ENCODE measurements around the gene FCHSD1. TPM values are rescaled to one million over a fixed set of nuclear protein-coding genes. Genes with fewer than 3 reads are reported as not detected.

The FCHSD1 gene
- total RNA-seq, 2 experiments from 2014 or later: 69.8 to 71.8 TPM

DNA sequence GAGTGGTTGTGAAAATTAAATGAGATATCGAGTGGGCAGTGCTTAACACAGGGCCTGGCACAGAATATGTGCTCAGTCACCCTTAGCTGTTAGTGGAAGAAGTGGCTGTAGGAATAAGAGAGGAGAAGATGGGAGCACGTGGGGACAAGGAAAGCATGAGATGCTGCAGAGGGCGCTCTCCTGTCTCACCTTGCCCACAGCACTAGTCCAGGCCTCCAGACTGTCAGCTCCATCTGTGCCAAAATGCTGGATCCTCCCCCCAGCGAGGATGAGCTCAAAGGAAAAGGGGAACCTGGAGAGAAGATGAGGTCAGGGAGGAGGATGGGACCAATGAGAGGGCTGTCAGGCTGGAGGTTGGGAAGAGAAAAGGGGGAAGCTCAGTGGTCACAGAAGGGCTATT, 18.3 kb upstream of the FCHSD1 start:
- Mint-ChIP-seq H3K4me1 (peaks cover 5% of the 10 kb centered on the region), H3K27me3 (no peaks in the 10 kb centered on the region), H3K27ac (no peak overlapping the region), H3K4me3 (no peak overlapping the region), H3K9me3 (no peaks in the 10 kb centered on the region), H3K36me3 (ENCODE audit: low read depth) (no peaks in the 10 kb centered on the region)
- ChIA-PET POLR2A (interaction anchor here (1.2 to 3.1 kb wide), 3 partner anchors 14 to 272 kb away, joined by 3 to 13 read pairs (median 3); partner anchors contain the start of gene ARAP3), CTCF (interaction anchor here (0.7 to 12.1 kb wide), 10 partner anchors 10 to 291 kb away, joined by 3 to 67 read pairs (median 4); partner anchors contain the start of gene DELE1)
- no peak for DNase-seq

DNA sequence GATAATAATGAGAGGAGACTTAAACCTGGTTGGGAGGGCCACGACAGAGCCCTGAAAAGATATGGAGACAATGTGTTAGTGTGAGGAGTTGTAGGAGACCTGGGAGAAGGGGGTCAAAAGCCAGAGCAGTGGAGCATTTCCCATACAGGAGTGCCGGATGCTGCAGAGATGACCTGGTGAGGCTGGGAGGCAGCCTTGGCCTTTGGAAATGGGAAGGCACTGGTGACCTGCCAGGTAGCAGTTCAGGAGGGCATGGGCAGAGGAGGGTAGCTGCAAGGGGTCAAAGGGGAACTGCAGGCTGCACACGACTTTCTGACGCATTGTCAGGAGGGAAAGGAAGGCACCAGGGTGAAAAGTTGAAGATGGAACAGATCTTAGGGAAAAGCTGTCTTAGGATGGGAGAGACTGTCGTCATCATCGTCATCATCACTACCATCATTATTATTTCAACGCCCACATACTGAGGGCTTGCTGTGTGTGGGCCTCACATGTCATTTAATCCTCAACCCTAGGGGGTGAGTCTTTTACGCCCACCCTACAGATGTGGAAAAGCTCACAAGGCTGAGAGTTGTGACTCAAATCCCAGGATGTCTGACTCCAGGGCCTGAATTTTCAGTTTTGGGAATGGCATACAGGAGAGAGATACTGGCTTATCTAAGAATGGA, 17.5 kb upstream of the FCHSD1 start:
- no peaks in the 10 kb centered on the region for H3K9me3 Mint-ChIP-seq
- POLR2A ChIA-PET: interaction anchor here (1.2 to 3.1 kb wide), 3 partner anchors 14 to 272 kb away, joined by 3 to 13 read pairs (median 3); partner anchors contain the start of gene ARAP3
- CTCF ChIA-PET: interaction anchor here (0.8 to 12.1 kb wide), 9 partner anchors 10 to 292 kb away, joined by 3 to 67 read pairs (median 4); partner anchors contain the start of gene DELE1
- no peak overlapping the region for H3K4me3 Mint-ChIP-seq
- no peaks in the 10 kb centered on the region for H3K27me3 Mint-ChIP-seq
- H3K4me1 Mint-ChIP-seq: peaks cover 5% of the 10 kb centered on the region
- no peak for DNase-seq
- H3K36me3 Mint-ChIP-seq (ENCODE audit: low read depth): no peaks in the 10 kb centered on the region
- no peak overlapping the region for H3K27ac Mint-ChIP-seq

DNA sequence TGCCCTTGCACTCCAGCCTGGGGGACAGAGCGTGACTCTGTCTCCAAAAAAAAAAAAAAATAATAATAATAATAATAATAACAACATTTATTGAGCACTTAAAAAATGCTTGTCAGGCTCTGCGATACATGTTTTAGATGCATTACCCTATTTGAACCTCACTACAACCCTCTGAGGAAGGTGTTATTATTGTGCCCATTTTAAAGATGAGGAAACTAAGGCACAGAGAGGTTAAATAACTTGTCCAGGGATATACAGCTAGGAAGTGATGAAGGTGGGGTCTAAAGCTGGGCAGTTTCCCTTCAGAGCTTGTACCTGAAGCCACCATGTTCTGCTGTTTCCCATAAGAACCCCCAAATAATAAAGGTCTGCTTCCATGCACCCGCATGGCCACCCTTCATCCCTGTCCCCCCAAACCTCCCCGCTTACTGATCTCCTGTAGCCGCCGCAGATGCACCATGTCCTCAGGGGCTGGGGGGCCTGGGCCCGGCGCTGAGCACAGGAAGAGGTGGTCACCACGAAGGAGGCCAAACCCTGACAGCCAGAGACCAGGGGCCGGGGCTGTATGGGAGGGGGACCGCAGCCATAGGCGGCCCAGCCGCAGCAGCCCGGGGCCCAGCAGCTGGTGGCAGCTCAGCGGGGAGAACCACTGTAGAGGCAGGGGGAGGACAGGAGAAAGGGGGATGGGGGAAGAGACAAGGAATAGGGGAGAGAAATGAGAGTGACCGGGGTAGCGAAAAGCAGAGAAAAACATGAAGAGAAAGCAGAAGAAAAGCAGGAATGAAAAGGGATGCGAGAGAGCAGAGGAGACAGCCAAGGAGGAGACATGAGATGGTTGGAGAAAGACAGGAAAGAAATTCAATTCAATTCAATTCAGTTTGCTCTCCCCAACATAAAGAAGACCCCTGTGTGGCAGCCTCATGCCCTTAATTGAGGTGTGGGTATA, 15.1 kb upstream of the FCHSD1 start:
- H3K4me3 Mint-ChIP-seq: no peak overlapping the region
- H3K4me1 Mint-ChIP-seq: peaks cover 5% of the 10 kb centered on the region
- DNase-seq: no peak
- no peak overlapping the region for H3K27ac Mint-ChIP-seq
- H3K9me3 Mint-ChIP-seq: no peaks in the 10 kb centered on the region
- no peaks in the 10 kb centered on the region for H3K27me3 Mint-ChIP-seq
- no peaks in the 10 kb centered on the region for H3K36me3 Mint-ChIP-seq (ENCODE audit: low read depth)
- ChIA-PET POLR2A (interaction anchor here (0.7 to 1.4 kb wide), 3 partner anchors 9 to 295 kb away, joined by 3 to 4 read pairs (median 3); no protein-coding TSS in a partner anchor), CTCF (interaction anchor here (0.7 to 12.1 kb wide), 7 partner anchors 26 to 295 kb away, joined by 3 to 67 read pairs (median 4); partner anchors contain the start of gene PCDH1)

DNA sequence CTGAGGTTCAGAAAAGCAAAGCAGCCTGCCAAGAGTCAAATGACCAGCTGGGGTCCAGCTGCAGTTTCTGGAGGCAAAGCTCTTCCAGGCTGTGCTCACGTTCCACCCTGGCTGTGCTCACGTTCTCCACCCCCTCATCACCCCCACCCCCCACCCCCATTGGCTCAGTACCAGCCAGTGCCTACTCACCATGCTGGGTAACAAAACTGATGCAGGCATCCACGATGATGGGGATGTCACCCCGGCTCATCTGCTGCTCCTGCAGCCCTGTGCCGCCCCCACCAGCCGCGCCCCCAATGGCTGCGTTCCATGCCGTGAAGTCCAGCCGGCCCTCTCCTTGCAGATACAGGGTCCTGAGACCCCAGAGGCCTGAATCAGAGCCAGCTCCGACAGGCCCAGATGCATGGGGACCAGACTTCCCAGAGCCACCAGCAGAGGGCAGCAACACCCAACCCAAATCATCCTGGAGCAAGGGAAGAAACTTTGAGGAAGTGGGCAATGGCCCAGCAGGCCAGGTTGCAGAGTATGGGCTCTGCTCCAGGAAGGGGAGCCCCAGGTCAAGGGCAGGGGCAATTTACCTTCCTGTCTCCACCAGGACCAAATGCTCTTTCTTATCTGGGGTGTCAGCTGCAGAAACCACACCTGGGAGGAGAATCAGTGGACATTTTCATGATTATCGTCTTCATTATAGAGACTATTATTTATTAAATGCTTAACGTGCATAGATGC, 13.7 kb upstream of the FCHSD1 start:
- ChIA-PET CTCF (interaction anchor here (0.7 to 12.1 kb wide), 30 partner anchors 9 to 326 kb away, joined by 3 to 67 read pairs (median 4); partner anchors contain the start of genes FCHSD1, HDAC3, PCDH1 and RELL2), POLR2A (interaction anchor here (0.6 to 1.4 kb wide), 5 partner anchors 11 to 304 kb away, joined by 3 read pairs; partner anchors contain the start of genes FCHSD1 and RNF14)
- Mint-ChIP-seq H3K4me3 (no peak overlapping the region), H3K36me3 (ENCODE audit: low read depth) (no peaks in the 10 kb centered on the region), H3K27me3 (no peaks in the 10 kb centered on the region), H3K9me3 (no peaks in the 10 kb centered on the region), H3K4me1 (peaks cover 5% of the 10 kb centered on the region), H3K27ac (no peak overlapping the region)
- peak; percentile 80 for DNase-seq

DNA sequence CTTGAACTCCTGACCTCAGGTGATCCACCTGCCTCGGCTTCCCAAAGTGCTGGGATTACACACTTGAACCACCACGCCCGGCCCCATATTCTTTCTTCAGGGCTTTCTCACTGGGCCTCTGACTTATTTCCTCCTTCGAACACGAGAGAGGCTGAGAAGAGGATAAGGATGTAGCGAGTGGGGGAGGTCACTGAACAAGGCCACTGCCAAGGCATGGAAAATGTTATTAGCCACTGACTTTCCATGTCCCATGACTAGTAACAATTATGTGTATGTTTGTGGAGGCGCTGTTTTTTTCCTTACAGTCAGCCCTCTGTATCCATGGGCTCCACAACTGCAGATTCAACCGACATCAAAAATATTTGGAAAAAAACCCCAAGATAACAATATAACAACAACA, 12.3 kb upstream of the FCHSD1 start:
- H3K27me3 Mint-ChIP-seq: peaks cover 3% of the 10 kb centered on the region
- CTCF ChIA-PET: interaction anchor here (0.7 to 12.1 kb wide), 7 partner anchors 12 to 298 kb away, joined by 3 to 67 read pairs (median 8); partner anchors contain the start of genes FCHSD1, HDAC3, PCDH1 and RELL2
- no peaks in the 10 kb centered on the region for H3K36me3 Mint-ChIP-seq (ENCODE audit: low read depth)
- DNase-seq: no peak
- no peaks in the 10 kb centered on the region for H3K9me3 Mint-ChIP-seq
- POLR2A ChIA-PET: no interaction called here
- peaks cover 5% of the 10 kb centered on the region for H3K4me1 Mint-ChIP-seq
- H3K4me3 Mint-ChIP-seq: no peak overlapping the region
- no peak overlapping the region for H3K27ac Mint-ChIP-seq

DNA sequence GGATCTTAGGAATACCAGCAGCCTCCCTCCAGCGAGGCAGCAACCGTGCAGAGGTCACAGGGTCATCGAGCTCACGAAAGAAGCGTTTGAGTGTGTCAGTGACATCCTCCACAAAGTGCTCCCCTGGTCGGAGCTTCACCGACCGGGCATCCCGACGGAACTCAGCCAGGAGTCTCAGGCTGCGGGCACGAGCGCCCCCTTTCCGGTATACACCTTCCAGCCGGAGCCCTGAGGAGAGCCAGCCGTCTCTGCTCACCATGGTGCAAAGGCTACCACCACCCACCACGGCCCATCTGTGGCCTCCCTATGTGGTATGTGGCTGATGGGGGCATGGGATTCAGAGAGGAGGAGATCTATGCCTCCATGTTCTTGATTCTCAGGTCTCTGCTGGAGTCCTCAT, 10.8 kb upstream of the FCHSD1 start:
- no peak for DNase-seq
- Mint-ChIP-seq H3K4me3 (no peak overlapping the region), H3K36me3 (ENCODE audit: low read depth) (peaks cover 7% of the 10 kb centered on the region), H3K27ac (no peak overlapping the region), H3K27me3 (peaks cover 3% of the 10 kb centered on the region), H3K4me1 (peaks cover 8% of the 10 kb centered on the region), H3K9me3 (no peaks in the 10 kb centered on the region)
- CTCF ChIA-PET: interaction anchor here (1.3 to 12.1 kb wide), 3 partner anchors 10 to 299 kb away, joined by 7 to 67 read pairs (median 8); no protein-coding TSS in a partner anchor
- POLR2A ChIA-PET: no interaction called here

DNA sequence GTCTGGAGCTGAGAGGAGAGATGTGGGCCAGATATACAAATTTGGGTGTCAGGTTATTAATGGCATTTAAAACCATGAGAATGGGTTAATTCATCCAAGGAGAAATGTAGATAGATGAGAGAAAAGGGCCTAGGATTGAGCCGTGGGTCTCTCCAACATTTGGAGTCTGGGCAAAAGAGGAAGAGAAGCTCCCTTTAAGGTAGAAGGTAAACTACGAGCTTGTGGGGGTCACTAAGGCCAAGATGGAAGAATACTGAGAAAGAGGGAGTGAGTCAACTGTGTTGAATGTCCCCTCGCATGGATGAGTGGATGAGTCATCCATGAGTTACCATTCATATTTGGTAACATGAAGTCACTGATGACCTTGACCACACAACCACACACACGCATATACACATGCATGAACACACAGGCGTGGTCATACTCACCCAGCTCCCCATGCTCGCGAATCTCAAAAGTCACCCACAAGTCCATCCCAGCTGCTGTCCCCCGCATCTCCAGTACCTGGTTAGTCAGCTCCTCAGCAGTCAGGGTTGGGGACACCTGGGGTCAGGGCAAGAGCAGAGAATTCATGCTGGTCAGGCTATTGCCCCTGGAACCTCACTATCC, 6.8 kb upstream of the FCHSD1 start:
- Mint-ChIP-seq H3K27me3 (peaks cover 3% of the 10 kb centered on the region), H3K4me3 (no peak overlapping the region), H3K9me3 (no peaks in the 10 kb centered on the region), H3K4me1 (peaks cover 3% of the 10 kb centered on the region), H3K36me3 (ENCODE audit: low read depth) (peaks cover 11% of the 10 kb centered on the region), H3K27ac (no peak overlapping the region)
- CTCF ChIA-PET: interaction anchor here (1.7 to 3.0 kb wide), 4 partner anchors 11 to 303 kb away, joined by 5 to 9 read pairs (median 8); partner anchors contain the start of gene PCDH1
- DNase-seq: peak; percentile 27
- POLR2A ChIA-PET: interaction anchor here (0.7 to 2.7 kb wide), 5 partner anchors 8 to 21 kb away, joined by 3 to 12 read pairs (median 3); partner anchors contain the start of genes HDAC3 and RELL2

DNA sequence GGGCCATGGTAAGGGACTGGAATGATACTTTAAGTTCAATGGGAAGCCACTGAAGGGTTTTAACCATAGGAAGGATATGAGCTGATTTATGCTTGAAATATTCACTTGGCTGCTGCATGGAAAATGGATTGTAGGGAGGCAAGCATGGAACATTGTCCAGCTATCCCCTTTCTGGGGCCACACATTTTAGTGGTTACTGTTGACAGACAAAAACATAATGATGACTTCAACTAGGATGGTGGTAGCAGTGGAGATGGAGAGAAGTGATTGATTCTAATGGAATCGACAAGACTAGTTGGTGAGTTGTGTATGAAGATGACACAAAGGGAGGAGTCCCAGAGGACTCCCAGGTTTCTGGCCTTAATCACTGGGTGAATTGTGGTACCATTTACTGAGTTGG, 6.2 kb upstream of the FCHSD1 start:
- Mint-ChIP-seq H3K9me3 (no peaks in the 10 kb centered on the region), H3K27me3 (peaks cover 3% of the 10 kb centered on the region), H3K4me3 (no peak overlapping the region), H3K27ac (no peak overlapping the region), H3K4me1 (peaks cover 3% of the 10 kb centered on the region), H3K36me3 (ENCODE audit: low read depth) (peaks cover 11% of the 10 kb centered on the region)
- no peak for DNase-seq
- POLR2A ChIA-PET: interaction anchor here (1.0 to 2.7 kb wide), 3 partner anchors 9 to 20 kb away, joined by 3 to 12 read pairs (median 3); partner anchors contain the start of genes HDAC3 and RELL2
- CTCF ChIA-PET: interaction anchor here (1.1 to 3.0 kb wide), 4 partner anchors 12 to 303 kb away, joined by 4 to 9 read pairs (median 7); partner anchors contain the start of gene PCDH1

DNA sequence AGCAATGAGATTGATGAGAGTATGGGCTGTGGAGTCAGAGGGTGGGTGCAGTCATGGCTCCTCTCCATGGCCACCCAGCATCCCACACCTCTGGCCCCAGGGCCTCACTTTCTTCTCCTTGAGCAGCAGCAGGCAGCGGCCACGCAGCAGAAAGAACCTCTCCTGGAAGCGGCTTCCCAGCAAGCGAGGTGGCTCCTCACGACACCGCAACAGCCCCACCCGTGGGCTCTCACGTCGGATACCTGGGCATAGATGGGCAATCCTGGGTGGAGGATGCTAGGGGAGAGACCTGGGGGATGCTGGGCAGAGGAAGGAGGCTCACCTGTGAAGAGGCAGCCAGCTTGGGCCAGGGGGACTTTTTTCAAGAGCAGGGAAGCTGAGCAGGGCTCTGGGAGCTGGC, 5.2 kb upstream of the FCHSD1 start:
- ChIA-PET POLR2A (interaction anchor here (2.7 kb wide), 1 partner anchor 19 kb away, joined by 12 read pairs; the partner anchor contains the start of genes HDAC3 and RELL2), CTCF (interaction anchor here (1.1 to 1.9 kb wide), 3 partner anchors 9 to 36 kb away, joined by 3 to 5 read pairs (median 4); no protein-coding TSS in a partner anchor)
- H3K9me3 Mint-ChIP-seq: no peaks in the 10 kb centered on the region
- no peak for DNase-seq
- H3K4me1 Mint-ChIP-seq: peaks cover 13% of the 10 kb centered on the region
- H3K27ac Mint-ChIP-seq: no peak overlapping the region
- H3K36me3 Mint-ChIP-seq (ENCODE audit: low read depth): peaks cover 13% of the 10 kb centered on the region
- H3K4me3 Mint-ChIP-seq: no peak overlapping the region
- peaks cover 3% of the 10 kb centered on the region for H3K27me3 Mint-ChIP-seq

DNA sequence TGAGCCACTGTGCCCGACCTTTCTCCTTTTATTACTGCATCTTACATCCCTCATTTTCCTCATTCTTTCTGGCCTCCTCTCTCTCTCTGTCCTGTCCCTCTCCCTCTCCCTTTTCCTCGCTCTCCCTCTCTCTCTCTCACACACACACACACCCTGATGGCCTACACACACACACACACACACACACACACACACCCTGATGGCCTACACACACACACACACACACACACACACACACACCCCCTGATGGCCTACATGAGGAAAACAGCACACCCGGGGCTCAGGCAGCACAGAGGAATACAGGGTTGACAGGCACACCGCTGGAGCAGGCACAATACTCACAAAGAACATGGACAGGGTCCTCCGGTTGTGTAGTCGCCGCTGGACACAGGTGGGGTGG, 3.8 kb upstream of the FCHSD1 start:
- peaks cover 13% of the 10 kb centered on the region for H3K36me3 Mint-ChIP-seq (ENCODE audit: low read depth)
- H3K9me3 Mint-ChIP-seq: no peaks in the 10 kb centered on the region
- H3K4me3 Mint-ChIP-seq: no peak overlapping the region
- no peak overlapping the region for H3K27ac Mint-ChIP-seq
- H3K4me1 Mint-ChIP-seq: peaks cover 22% of the 10 kb centered on the region
- H3K27me3 Mint-ChIP-seq: peaks cover 3% of the 10 kb centered on the region
- ChIA-PET CTCF (interaction anchor here (0.7 kb wide), 1 partner anchor 304 kb away, joined by 3 read pairs; no protein-coding TSS in a partner anchor), POLR2A (interaction anchor here (0.6 kb wide), 1 partner anchor 268 kb away, joined by 4 read pairs; no protein-coding TSS in a partner anchor)
- DNase-seq: no peak

DNA sequence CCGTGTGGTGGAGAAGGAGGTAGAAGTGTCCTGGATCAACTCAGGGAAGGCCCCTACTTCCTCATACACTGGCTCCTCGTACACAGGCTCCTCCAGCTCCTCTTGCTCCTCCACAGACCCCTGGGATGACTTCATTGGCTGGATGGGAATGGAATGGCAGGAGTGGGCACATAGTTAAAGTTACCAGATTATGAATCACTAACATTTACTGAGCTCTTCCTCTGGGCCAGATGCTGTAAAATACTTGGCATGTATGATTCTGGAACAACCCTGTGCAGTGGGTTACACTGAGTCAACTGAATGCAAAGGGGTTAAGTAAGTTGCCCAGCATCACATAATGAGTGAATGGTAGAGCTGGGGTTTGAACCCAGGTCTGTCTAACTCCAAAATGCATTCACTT, 3.1 kb upstream of the FCHSD1 start:
- peaks cover 16% of the 10 kb centered on the region for H3K36me3 Mint-ChIP-seq (ENCODE audit: low read depth)
- peaks cover 29% of the 10 kb centered on the region for H3K4me1 Mint-ChIP-seq
- H3K4me3 Mint-ChIP-seq: no peak overlapping the region
- POLR2A ChIA-PET: interaction anchor here (0.6 to 1.4 kb wide), 3 partner anchors 9 to 268 kb away, joined by 3 to 4 read pairs (median 4); no protein-coding TSS in a partner anchor
- no peak overlapping the region for H3K27ac Mint-ChIP-seq
- H3K9me3 Mint-ChIP-seq: no peaks in the 10 kb centered on the region
- no peak for DNase-seq
- H3K27me3 Mint-ChIP-seq: peaks cover 1% of the 10 kb centered on the region
- CTCF ChIA-PET: interaction anchor here (0.7 to 1.4 kb wide), 4 partner anchors 10 to 307 kb away, joined by 3 read pairs; no protein-coding TSS in a partner anchor

Data from activated CD4-positive, alpha-beta memory T cell treated with anti-CD3 and anti-CD28 coated beads, Interleukin-2, amount 10 ng/mL, durations not matched to agents 7 days and 5 days (primary cell).